Spinal cord (tissue), 10 donors: Measurements from ENCODE around the gene NCKAP5. TPM values are rescaled to one million over a fixed set of nuclear protein-coding genes. Genes with fewer than 3 reads are reported as not detected.

Experiments
- DNase-seq, 6 donors: peaks; one replicate each; pipeline versions ENCODE4 v3.0.0 to v3.0.0-alpha.2; 2013 to 2015; ENCODE audit warnings: low spot score in 6 of 6, low read depth in 4 of 6
- H3K27ac ChIP-seq: one replicate; pipeline ENCODE4 v1.5.1; 2013; ENCODE audit warnings: low read depth, low read length, control low read depth
- H3K27me3 ChIP-seq: one replicate; pipeline ENCODE4 v1.6.1; 2013; ENCODE audit warnings: low read length; ENCODE audit not compliant: control insufficient read depth, insufficient read depth
- H3K36me3 ChIP-seq: one replicate; pipeline ENCODE4 v1.6.1; 2013; ENCODE audit warnings: low read length; ENCODE audit not compliant: control insufficient read depth, insufficient read depth
- H3K4me1 ChIP-seq: one replicate; pipeline ENCODE4 v1.6.1; 2013; ENCODE audit warnings: low read length; ENCODE audit not compliant: control insufficient read depth, insufficient read depth
- H3K4me3 ChIP-seq: one replicate; pipeline ENCODE4 v1.5.1; 2013; ENCODE audit warnings: low read depth, low read length, control low read depth
- H3K9me3 ChIP-seq: one replicate; pipeline ENCODE4 v1.6.1; 2013; ENCODE audit warnings: low read length; ENCODE audit not compliant: control insufficient read depth, insufficient read depth
- WGBS: methylation state at CpG from one replicate; pipeline ENCODE4 v1.1.5; 2013; ENCODE audit warnings: missing lambda C conversion rate; ENCODE audit not compliant: insufficient coverage; 5-methylcytosine and 5-hydroxymethylcytosine counted together
- polyA plus RNA-seq, 2 donors: library from polyadenylated mRNA; unstranded; fragments of 120-200 nt; gene quantifications; one replicate each; pipeline ENCODE4 v1.2.1, GENCODE V29; 2013; ENCODE audit not compliant: insufficient read length in 2 of 2
- total RNA-seq, 2 donors: library from RNA; depleted of rRNA in 1 of 2; stranded (reverse); fragments of 120-200 nt in 1 of 2; fragments of >200 nt in 1 of 2; gene quantifications; one replicate each; pipeline versions ENCODE4 v1.2.3 to v1.2.4, GENCODE V29; 2013 to 2014
- donor health status: healthy.

The NCKAP5 gene
- total and polyA plus RNA-seq, 4 donors, result 8.9 to 17.7 (median 11.6) TPM

GRCh38 chr2:133504566-133505505 lies 63.4 kb downstream of the NCKAP5 start:
- peak in 4 of 6 donors; percentile 46 to 85 (median 72) for DNase-seq
- Histone ChIP-seq H3K27ac (peak overlapping the region; percentile 42), H3K4me3 (no peak overlapping the region)

GRCh38 chr2:133503927-133504326 lies 64.3 kb downstream of the NCKAP5 start:
- H3K9me3 ChIP-seq, result no peaks in the 10 kb centered on the region
- no peaks in the 10 kb centered on the region for H3K27me3 ChIP-seq
- H3K27ac ChIP-seq, result no peak overlapping the region
- no CpG with 5 or more reads among the region's 1 CpG for WGBS
- H3K36me3 ChIP-seq, result no peaks in the 10 kb centered on the region
- H3K4me1 ChIP-seq, result peaks cover 10% of the 10 kb centered on the region
- no peak for DNase-seq
- H3K4me3 ChIP-seq, result no peak overlapping the region

More at GRCh38 chr2:133504566-133505505, 63.4 kb downstream of the NCKAP5 start:
- Histone ChIP-seq H3K4me1 (peaks cover 10% of the 10 kb centered on the region), H3K9me3 (no peaks in the 10 kb centered on the region), H3K27me3 (no peaks in the 10 kb centered on the region), H3K36me3 (no peaks in the 10 kb centered on the region)
- WGBS, result 38% methylated on average over 4 of the region's 4 CpGs

DNA sequence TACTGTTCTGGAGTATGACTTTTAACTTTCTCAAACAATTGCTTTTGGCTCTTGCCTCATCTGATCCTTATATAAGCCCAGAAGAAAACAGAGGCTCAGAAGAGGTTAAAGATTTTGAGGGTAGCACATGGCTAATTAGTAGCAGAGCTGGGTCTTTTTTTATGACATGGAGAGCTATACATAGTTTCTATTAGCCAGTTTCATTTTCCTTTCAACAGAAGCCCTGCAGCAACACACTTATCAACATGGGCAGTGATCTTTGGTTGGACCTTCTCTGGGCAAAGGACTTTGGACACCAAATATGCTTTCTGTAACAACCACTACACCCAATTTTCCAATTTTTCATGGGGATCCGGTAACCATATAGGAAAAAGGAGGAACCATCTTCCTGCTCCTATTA lies 64.9 kb downstream of the NCKAP5 start:
- Histone ChIP-seq H3K27me3 (no peaks in the 10 kb centered on the region), H3K36me3 (no peaks in the 10 kb centered on the region), H3K4me1 (peaks cover 10% of the 10 kb centered on the region), H3K4me3 (no peak overlapping the region), H3K27ac (no peak overlapping the region), H3K9me3 (no peaks in the 10 kb centered on the region)
- WGBS, result 100% methylated on average over 1 of the region's 1 CpG
- no peak for DNase-seq

- H3K27ac ChIP-seq, result no peak overlapping the region
- DNase-seq, result no peak
- no peaks in the 10 kb centered on the region for H3K36me3 ChIP-seq
- H3K27me3 ChIP-seq, result no peaks in the 10 kb centered on the region
- peaks cover 14% of the 10 kb centered on the region for H3K4me1 ChIP-seq
- no peaks in the 10 kb centered on the region for H3K9me3 ChIP-seq
- WGBS, result 76% methylated on average over 5 of the region's 7 CpGs
- no peak overlapping the region for H3K4me3 ChIP-seq
These were observed 65.6 kb downstream of the NCKAP5 start for GRCh38 chr2:133502678-133503077.

GRCh38 chr2:133500917-133501316 lies 67.3 kb downstream of the NCKAP5 start:
- 48% methylated on average over 4 of the region's 6 CpGs for WGBS
- no peaks in the 10 kb centered on the region for H3K36me3 ChIP-seq
- no peak overlapping the region for H3K27ac ChIP-seq
- no peak overlapping the region for H3K4me3 ChIP-seq
- peaks cover 14% of the 10 kb centered on the region for H3K4me1 ChIP-seq
- no peaks in the 10 kb centered on the region for H3K27me3 ChIP-seq
- no peak for DNase-seq
- H3K9me3 ChIP-seq, result no peaks in the 10 kb centered on the region

GRCh38 chr2:133498662-133499585 lies 69.3 kb downstream of the NCKAP5 start:
- no peaks in the 10 kb centered on the region for H3K9me3 ChIP-seq
- no peak overlapping the region for H3K4me3 ChIP-seq
- H3K27ac ChIP-seq, result no peak overlapping the region
- no peaks in the 10 kb centered on the region for H3K36me3 ChIP-seq
- DNase-seq, result no peak
- 90% methylated on average over 2 of the region's 8 CpGs for WGBS
- H3K4me1 ChIP-seq, result peaks cover 4% of the 10 kb centered on the region
- H3K27me3 ChIP-seq, result no peaks in the 10 kb centered on the region

DNA sequence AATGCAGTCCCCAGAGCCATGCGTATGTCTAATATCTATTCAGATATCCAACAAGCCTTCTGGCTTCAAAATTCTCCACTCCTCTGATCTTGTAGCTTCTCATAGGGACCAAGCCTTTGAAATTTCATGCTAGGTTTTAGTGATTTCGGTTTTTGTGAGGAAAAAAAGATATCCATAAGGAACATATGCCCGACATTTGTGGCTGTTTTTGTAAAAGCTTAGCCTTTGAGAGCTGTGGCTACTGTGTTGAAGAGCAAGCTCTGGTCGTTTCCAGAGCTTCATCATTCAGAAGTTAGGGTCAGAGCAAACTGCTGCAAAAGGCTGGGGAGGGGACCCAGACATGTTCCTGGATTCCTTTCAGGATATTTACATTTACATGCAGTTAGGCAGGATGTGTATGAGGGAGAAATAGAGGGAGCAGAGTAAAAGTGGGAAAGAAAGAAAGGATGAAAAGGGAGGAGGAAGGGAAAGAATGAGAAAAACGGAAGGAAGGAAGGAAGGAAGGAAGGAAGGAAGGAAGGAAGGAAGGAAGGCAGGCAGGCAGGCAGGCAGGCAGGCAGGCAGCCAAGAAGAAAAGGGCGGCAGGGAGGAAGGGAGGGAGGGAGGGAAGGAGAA lies 70.2 kb downstream of the NCKAP5 start:
- Histone ChIP-seq H3K27ac (peak overlapping the region; percentile 63), H3K36me3 (no peaks in the 10 kb centered on the region), H3K4me1 (peaks cover 4% of the 10 kb centered on the region), H3K27me3 (no peaks in the 10 kb centered on the region), H3K9me3 (no peaks in the 10 kb centered on the region), H3K4me3 (no peak overlapping the region)
- DNase-seq, result peak in 1 of 6 donors; percentile 62
- WGBS, result 51% methylated on average over 3 of the region's 6 CpGs

- Histone ChIP-seq H3K27me3 (no peaks in the 10 kb centered on the region), H3K4me1 (peaks cover 4% of the 10 kb centered on the region), H3K36me3 (no peaks in the 10 kb centered on the region), H3K27ac (peak overlapping the region; percentile 63), H3K9me3 (no peaks in the 10 kb centered on the region), H3K4me3 (no peak overlapping the region)
- WGBS, result no CpG with 5 or more reads among the region's 3 CpGs
- peak in 5 of 6 donors; percentile 42 to 93 (median 64) for DNase-seq
These were observed 70.9 kb downstream of the NCKAP5 start for GRCh38 chr2:133497270-133497893.
